NCI-H2227 (cell line): ENCODE measurements around the gene CMSS1.

Source experiments
- DNase-seq: peaks from one replicate; lab custom pipeline; 2025; ENCODE audit not compliant: unreplicated experiment; lab: John Stamatoyannopoulos, UW

Gene CMSS1

GRCh38 chr3:100010087-100010417 is 192.4 kb downstream of the CMSS1 start:
- no peak for DNase-seq

DNA sequence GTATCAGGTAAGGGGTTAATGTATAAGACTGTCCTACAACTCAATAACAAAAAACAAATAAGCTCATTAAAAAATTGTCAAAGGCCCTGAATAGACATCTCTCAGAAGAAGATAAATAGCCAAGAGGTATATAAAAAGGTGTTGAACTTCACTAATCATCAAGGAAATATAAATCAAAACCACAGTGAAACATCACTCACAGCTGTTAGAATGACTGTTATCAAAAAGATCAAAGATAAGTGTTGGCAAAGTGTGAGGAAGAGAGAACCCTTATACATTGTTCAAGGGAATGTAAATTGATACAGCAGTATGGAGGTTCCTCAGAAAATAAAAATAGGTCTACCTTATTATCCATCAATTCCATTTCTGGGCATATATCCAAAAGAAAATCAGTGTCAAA is 201.1 kb downstream of the CMSS1 start:
- DNase-seq: no peak

DNA sequence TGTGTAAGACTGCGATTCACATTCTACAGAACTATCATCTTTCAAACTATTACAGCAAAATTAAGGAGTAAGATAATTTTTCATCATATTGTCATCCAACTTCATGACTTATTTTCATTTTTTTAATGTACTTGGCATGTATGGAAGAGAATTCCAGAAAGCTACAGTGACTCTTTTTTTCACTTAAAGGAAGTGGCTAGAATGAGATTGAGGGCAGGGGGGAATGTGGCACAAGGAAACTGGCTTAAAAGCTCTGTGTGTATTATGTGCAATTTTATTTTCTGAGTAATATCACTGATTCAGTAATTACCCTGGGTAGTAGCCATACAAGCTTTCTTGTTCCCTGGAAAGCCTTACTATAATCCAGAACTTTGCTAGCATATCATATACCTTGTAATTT is 202.1 kb downstream of the CMSS1 start:
- DNase-seq: no peak

DNA sequence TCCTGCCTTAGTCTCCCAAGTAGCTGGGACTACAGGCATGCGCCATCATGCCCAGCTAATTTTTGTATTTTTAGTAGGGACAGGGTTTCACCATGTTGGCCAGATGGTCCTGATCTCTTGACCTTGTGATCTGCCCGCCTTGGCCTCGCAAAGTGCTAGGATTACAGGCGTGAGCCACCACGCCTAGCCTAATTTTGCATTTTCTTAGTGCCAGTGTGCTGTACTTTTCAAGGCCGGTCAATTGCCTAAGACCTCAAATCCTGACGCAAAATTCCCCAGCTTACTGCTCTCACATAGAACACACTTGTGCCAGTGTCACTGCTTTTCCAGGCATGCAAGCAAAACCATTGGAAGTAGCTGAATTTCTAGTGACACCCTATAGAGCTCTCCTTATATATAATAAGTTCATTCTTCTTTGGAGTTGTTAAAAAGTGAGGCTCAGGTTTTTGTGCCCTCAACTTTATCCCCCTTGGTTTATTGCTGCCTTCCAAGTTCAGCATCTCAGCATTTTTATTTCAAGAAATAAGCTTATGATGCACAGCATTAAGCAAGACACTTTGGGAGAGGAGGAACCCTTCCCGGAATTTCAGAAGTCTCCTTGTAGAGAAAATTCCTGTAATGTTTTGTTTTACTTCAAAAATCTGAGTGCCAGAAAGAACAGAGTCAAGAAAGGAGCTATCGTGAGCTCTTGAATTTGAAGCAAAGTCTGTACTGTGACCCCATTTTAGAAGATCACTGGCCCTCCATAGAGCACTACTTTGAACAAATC is 203.4 kb downstream of the CMSS1 start:
- no peak for DNase-seq

- DNase-seq: no peak
Observed at GRCh38 chr3:100022506-100022905, 204.8 kb downstream of the CMSS1 start.

- DNase-seq: no peak
Observed at GRCh38 chr3:100023150-100023549, 205.5 kb downstream of the CMSS1 start.

- no peak for DNase-seq
Observed at GRCh38 chr3:100023595-100023994, 205.9 kb downstream of the CMSS1 start.

- DNase-seq: no peak
Observed at GRCh38 chr3:100024520-100025303, 207.1 kb downstream of the CMSS1 start.

DNA sequence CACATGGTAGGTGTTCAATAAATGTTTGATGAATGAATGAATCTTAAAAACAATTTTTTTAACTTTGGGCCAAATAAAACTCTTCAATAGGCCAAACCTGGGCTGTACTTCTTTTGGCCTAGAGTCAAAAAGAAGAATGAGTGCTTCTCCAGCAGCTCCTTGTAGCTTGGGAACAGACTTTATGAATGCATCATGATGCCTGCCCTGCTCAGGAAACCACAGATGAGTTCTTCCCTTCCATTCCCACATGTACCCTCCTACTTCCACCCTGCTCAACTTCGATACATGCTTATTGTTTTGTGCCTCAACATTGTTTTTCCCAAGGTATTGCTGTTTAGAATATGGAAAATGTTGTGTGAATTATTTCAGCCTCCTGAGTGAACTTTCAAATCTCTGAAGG is 209.7 kb downstream of the CMSS1 start:
- DNase-seq: no peak

DNA sequence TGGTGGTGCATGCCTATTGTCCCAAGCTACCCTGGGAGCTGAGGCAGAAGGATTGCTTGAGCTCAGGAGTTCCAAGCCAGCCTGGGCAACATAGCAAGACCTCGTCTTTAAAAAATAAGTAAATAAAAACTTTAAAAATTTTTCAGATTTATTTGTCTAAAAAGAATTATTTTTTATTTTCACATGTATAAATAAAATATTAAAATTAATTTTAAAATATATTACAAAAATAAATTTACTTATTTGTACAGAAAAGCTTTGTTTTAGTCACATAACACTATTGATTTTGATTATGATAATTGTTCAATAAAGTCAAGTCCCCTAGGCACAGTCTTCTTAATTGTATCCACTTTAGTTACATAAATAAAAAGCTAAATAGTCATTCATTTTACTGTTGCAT is 211.4 kb downstream of the CMSS1 start:
- no peak for DNase-seq

DNA sequence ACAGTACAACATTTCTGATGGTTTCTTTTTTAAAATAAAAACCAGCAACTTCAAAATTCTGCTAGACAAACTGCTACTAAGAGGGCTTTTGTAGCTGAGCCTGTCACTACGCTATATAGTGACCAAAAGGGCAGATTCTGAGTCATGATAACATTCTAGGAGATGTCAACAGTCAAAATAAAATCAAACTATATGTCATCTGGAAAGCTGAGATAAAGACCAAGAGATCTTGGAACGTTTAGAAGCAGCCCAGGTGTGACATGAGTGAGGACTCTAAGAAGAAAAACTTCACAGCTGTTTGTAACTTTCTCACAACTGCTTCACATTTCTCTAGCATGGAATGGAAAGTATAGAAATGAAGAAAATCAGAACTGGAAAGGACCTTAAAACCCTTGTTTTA is 212.0 kb downstream of the CMSS1 start:
- DNase-seq: no peak

DNA sequence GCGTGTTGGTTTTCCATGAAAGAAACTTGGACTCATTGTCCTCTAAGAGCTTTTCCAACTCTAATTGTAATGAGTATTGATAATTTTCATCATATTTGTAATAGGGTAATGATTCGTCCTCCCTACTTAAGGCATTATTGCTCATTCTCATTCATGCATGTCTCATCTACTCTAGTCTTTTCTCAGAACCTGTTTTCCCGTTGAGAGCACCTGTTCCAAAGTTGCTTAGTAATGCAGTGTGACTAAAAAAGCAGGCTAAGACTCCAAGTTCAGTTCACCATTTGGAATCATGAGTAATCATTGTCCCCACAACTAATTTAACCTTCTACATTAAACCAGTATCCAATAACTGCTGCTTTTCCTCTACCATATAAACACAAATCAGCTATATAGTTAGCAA is 212.7 kb downstream of the CMSS1 start:
- DNase-seq: no peak

GRCh38 chr3:100030914-100031425 is 213.3 kb downstream of the CMSS1 start:
- DNase-seq: no peak

- no peak for DNase-seq
Observed at GRCh38 chr3:100032243-100032642, 214.6 kb downstream of the CMSS1 start.

DNA sequence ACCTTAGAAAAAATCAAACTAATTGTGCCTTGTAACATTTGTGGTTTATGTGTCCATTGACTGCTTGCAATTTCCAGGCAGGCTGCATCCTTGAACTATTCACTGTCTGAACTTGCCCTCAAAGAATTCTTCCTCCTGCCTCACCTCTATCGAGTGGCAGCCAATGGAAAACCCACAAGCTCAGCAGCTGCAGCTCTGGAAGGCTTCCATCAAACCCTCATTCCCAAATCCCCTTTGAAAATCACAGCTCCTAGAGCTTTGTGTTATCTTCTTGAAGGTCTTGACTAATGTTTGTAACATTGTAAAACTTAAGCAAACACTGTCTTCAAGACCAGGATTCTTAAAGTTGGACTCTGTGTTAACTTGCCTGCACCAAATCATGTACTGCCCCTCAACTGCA is 215.5 kb downstream of the CMSS1 start:
- DNase-seq: no peak

- DNase-seq: no peak
Observed at GRCh38 chr3:100033903-100034471, 216.3 kb downstream of the CMSS1 start.

- DNase-seq: no peak
Observed at GRCh38 chr3:100039075-100039474, 221.4 kb downstream of the CMSS1 start.

GRCh38 chr3:100040451-100041225 is 223.0 kb downstream of the CMSS1 start:
- no peak for DNase-seq

DNA sequence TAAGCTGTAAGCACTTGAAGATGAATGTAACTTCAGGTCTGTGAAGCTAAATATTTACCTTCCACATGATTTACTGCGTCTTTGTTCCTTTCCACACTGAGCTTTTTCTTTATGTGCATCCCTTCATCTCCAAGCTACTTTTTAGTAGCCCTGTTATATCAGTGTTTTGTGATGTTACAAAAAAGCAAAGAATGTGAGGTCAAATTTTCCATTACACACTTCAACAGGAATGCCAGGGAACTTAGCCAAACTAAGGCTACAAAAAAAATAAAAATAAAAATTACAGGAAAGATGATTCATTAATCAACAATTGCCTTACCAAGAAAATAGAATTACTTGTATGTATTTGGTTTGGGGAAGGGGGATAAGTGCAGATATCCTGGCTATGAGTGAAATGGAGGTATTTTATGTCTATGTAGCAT is 223.7 kb downstream of the CMSS1 start:
- DNase-seq: no peak

DNA sequence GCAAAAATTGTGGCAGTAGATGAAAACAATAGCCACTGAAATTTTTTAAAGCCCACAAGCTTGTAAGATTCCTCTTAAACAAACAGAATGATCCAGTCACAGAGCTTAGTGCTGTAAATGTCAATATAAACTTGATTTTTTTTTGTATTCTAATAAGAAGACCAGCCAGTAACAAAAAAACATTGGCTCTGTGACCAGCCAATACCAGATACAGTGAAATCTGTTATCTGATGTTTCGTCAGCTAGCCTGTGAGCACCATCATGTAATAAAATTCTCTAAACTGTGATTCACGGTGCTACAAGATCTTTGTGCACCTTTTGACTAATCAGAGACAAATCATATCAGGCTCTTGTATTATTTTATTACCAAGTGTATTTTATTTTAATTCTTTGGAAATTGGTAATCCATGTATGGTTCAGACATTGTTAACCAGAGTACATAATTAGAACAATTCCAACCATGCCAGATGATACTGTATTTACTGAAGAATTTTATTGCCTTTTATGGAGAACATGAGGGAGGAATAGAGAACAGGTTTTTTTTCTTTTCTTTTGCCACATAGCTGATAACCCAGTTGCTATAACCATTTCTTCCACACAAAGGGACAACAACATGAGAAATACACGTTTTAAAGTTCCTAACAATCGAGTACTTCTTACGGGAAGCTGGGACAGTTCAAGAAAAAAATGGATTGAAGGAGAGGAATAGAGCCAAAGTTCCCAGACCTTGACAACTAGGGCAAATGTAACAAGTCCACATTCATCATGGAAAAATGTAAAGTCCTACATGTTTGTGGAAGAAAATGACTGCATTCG is 224.7 kb downstream of the CMSS1 start:
- no peak for DNase-seq
